ENCODE results near the gene LMO2.

The LMO2 gene

GRCh38 chr11:33915526-33915925 lies 23.6 kb upstream of the LMO2 start:
- no peak for DNase-seq

DNA sequence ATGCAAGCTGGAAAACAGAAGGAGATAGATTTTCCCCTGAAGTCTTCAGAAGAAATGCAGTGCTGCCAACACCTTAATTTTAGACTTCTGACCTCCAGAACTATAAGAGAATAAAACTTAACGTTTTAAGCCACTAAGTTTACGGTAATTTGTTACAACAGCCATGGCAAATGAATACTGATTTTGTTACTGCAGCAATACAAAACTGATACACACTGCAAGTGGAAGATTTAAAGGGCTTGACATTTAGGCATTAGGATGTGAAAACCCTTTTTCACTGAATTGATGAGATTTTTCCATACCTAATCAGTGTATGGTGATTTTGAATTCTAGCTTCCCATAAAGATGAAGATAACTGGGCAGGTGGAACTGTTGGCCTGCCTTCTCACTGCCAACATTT lies 22.1 kb upstream of the LMO2 start:
- DNase-seq = no peak

- DNase-seq = no peak
These were observed 20.8 kb upstream of the LMO2 start for GRCh38 chr11:33912405-33913361.

GRCh38 chr11:33910958-33911339 lies 19.1 kb upstream of the LMO2 start:
- no peak for DNase-seq

GRCh38 chr11:33910296-33910957 lies 18.6 kb upstream of the LMO2 start:
- no peak for DNase-seq

GRCh38 chr11:33909552-33909951 lies 17.7 kb upstream of the LMO2 start:
- no peak for DNase-seq

GRCh38 chr11:33909150-33909549 lies 17.3 kb upstream of the LMO2 start:
- DNase-seq = no peak

GRCh38 chr11:33907421-33907820 lies 15.5 kb upstream of the LMO2 start:
- no peak for DNase-seq

- no peak for DNase-seq
These were observed 14.8 kb upstream of the LMO2 start for GRCh38 chr11:33906484-33907186.

DNA sequence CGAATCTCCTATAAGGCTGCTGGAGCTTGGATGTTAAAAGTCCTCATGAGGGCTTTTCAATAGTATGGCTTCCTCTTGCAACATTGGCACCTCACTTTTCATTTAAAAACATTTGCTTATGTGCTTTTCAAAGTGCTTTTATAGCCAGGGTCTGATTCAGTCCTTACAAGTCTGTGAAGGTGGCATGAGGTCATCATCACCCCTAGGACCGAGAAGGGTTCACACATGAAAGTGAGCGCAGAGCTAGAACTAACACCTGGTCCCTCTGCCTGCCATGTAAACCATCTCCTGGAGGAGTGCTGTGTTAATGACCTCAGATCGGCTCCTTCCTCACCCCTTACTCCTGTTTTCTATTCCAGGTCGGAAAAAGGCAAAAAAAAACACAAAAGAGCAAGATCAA lies 12.2 kb upstream of the LMO2 start:
- no peak for DNase-seq

GRCh38 chr11:33900159-33900840 lies 8.4 kb upstream of the LMO2 start:
- DNase-seq = no peak

DNA sequence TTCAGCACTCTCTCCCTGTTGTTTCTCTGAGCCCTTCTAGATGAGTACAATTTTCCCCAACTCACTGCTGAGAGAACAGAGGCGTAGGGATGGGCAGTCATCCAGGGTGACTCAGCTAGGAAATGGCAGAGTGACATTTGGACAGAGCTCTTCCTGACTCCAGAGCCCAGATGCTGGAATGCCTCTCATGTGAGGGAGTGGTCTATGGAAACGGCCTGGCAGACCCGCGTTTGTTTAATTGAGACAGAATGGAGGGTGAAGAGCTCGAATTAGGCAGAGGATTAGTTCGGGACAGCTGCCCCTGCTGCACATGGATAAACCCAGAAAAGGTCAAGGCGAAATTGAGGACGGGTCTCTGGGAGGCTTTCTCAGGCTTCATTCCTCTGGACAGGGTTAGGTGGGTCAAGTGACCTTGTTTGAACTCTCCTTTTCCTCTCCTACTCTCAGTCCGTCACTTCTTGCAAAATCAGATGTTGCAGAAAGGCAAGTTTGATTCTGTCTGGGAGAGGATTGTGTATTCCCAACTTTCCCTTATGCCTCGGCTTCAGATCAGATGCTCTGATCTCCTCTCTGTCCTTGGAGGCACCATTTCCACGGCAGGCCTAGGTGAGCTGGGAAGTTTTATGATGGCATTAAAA lies 7.6 kb upstream of the LMO2 start:
- DNase-seq = peak in 30 of 51 donors; percentile 3 to 75 (median 33)

DNA sequence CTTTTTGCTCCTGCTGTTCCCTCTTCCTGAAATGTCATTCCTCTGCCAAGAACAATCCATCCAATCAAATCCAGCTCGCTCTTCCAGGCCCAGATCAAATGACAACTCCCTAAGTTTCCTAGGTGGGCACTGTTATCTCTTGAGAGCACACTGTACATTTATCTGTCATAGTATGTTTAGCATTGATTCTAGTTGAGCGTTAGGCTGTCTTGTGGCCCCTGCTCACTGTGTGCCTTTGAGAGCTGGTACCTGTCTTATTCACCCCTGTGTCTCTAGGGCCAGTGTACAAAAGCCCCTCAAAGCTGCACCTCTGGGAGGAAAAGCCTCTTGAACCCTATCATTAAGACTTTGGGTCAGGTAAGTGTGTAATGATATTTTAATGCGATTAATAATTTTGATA lies 7.1 kb upstream of the LMO2 start:
- no peak for DNase-seq

DNA sequence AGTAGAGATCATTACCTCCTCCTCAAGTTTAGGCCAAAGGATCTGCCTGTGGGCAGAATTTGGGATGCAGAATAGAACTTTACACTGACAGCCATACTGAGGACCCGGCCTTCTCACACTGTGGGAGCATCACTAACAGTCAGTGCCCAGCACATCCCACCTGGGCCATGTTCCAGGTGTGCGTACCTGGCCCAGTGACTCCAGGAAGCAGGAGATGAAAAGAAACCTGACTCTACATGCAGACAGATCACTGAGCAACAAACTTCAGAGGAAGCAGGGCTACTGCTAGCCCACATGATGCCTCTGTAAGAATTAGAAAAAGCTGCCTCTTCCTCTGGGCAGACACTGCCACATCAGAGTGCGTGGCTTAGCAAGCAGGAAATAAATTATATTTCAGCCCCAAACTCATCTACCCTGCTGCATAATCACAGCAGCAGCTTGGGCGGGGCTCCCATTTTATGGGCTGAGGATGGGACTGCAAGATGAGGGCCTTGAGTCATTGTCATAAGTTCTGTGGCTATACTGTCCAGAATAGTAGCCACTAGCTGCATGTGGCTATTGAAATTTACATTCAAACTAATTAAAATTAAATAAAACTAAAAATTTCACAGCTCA lies 6.0 kb upstream of the LMO2 start:
- no peak for DNase-seq

DNA sequence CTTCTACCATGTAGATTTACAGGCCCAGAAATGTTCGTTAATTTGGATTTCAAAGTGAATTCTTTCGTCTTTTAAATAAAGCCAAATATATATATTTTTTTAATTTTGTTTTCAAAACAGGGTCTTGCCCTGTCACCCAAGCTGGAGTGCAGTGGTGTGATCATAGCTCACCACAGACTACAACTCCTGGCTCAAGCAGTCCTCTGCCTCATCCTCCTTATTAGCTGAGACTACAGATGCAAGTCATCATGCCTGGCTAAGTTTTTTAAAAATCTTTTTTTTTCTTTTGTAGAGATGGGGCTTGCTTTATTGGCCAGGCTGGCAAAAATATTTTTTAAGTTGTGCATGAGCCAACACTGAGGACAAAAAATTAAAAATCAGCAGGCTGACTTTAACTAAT lies 5.0 kb upstream of the LMO2 start:
- DNase-seq = no peak

DNA sequence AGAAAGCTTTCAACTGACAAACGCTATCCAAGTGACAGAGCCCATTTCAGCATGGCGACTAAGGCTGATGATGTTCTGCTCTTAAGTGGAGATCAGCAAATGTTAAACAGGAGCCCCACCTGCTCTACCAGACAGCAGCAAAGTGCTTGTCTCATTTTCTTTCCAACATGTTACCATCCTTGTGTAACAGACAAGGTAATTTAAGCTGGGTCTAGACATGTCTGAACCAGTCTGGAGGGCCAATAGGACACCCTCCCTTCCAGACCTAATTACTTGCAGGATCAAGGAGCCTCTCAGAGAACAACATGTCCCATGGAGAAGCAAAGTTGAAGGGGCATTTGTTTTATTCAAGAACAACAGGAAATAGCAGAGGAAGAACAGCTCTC lies 3.9 kb upstream of the LMO2 start:
- DNase-seq = no peak

GRCh38 chr11:33894398-33894746 lies 2.5 kb upstream of the LMO2 start:
- no peak for DNase-seq

GRCh38 chr11:33893711-33894397 lies 2.0 kb upstream of the LMO2 start:
- DNase-seq = peak in 5 of 51 donors; percentile 8 to 18 (median 11)

DNA sequence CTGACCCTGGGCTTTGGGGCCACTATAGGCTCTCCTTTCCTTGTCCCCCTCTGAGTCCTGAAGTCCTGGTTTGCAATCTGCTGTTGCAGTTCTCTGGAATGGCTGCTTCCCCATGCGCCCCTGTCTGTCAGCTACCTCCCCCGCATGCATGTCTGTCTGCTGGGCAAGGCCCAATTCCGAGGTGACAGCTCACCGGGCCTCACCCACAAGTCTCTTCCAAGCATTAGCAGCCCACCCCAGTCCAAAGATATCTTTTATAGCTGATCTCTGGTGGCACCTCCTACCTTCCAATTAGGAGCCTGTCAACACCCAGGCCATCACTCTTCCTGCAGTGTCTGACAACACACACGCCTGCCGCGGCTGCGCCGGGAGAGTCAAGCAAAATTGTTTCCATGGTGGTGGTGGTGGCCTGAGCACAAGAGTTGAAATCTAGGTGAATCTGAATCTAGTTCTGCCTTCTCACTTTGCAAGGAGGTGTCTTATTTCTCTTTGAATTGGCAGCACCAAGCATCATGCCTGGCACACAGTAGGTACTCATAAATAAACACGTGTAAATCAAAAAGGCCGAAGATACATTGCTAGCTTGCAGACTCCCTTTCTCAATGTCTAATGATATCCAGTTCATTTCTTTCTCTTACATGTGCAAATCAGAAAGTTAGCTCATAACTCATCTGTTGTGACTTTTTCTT lies 1.2 kb upstream of the LMO2 start:
- no peak for DNase-seq

All from hypothalamus (tissue), 51 donors.